Endothelial cell (in vitro differentiated cells): ENCODE measurements around the gene NDUFS2. TPM values are rescaled to one million over a fixed set of nuclear protein-coding genes. Genes with fewer than 3 reads are reported as not detected.

ENCODE experiments used
- DNase-seq: peaks from one replicate; pipeline ENCODE4 v3.0.0; 2021; ENCODE audit warnings: low spot score
- H3K27ac Mint-ChIP-seq: one replicate; pipeline ENCODE4 v1.8.0; 2021; ENCODE audit warnings: mixed read lengths, inconsistent platforms; ENCODE audit not compliant: unreplicated experiment
- H3K27me3 Mint-ChIP-seq: one replicate; pipeline ENCODE4 v1.8.0; 2021; ENCODE audit warnings: mild to moderate bottlenecking, moderate library complexity, mixed read lengths, inconsistent platforms; ENCODE audit not compliant: unreplicated experiment
- H3K36me3 Mint-ChIP-seq: one replicate; pipeline ENCODE4 v1.8.0; 2021; ENCODE audit warnings: mild to moderate bottlenecking, low read depth, mixed read lengths, inconsistent platforms; ENCODE audit not compliant: unreplicated experiment
- H3K4me1 Mint-ChIP-seq: one replicate; pipeline ENCODE4 v1.8.0; 2021; ENCODE audit warnings: mild to moderate bottlenecking, mixed read lengths, inconsistent platforms; ENCODE audit not compliant: unreplicated experiment
- H3K4me3 Mint-ChIP-seq: one replicate; pipeline ENCODE4 v1.8.0; 2021; ENCODE audit warnings: mild to moderate bottlenecking, mixed read lengths, inconsistent platforms; ENCODE audit not compliant: unreplicated experiment
- H3K9me3 Mint-ChIP-seq: one replicate; pipeline ENCODE4 v1.8.0; 2021; ENCODE audit warnings: mixed read lengths, inconsistent platforms; ENCODE audit not compliant: unreplicated experiment
- CTCF ChIP-seq: fragments of 200-600 bp; sonication (generic); IDR thresholded peaks from one replicate; pipeline ENCODE4 v1.5.0; 2021; ENCODE audit warnings: antibody characterized with exemption; ENCODE audit not compliant: unreplicated experiment
- total RNA-seq: library from RNA; stranded (reverse); fragmentation: NEBNext Ultra II Directional; extraction: Animal tissue kit (Norgen Biotek cat#: 25700); gene quantifications from one replicate; pipeline ENCODE4 v1.2.1, GENCODE V29; 2021; ENCODE audit not compliant: unreplicated experiment

NDUFS2 gene
- total RNA-seq, 1 donor from 2014 or later = 93.1 TPM

GRCh38 chr1:161258439-161259344 lies 56.5 kb downstream of the NDUFS2 start, which contains the start of gene PCP4L1:
PCP4L1 (plus strand) TSS chr1:161258745; CDS start chr1:161258975, 230 bp downstream.
- Mint-ChIP-seq H3K27me3 (peaks cover 20% of the 10 kb centered on the region), H3K4me1 (peaks cover 6% of the 10 kb centered on the region), H3K27ac (peak within 1 kb of the TSS; percentile 74), H3K36me3 (peaks cover 22% of the 10 kb centered on the region), H3K9me3 (peaks cover 11% of the 10 kb centered on the region), H3K4me3 (peak within 1 kb of the TSS; percentile 85)
- no peak for TF ChIP-seq CTCF
- peak; percentile 47 for DNase-seq

- peaks cover 22% of the 10 kb centered on the region for H3K36me3 Mint-ChIP-seq
- DNase-seq = no peak
- peaks cover 20% of the 10 kb centered on the region for H3K27me3 Mint-ChIP-seq
- H3K9me3 Mint-ChIP-seq = peaks cover 11% of the 10 kb centered on the region
- peak overlapping the region; percentile 51 for H3K4me3 Mint-ChIP-seq
- H3K4me1 Mint-ChIP-seq = peaks cover 6% of the 10 kb centered on the region
- H3K27ac Mint-ChIP-seq = no peak overlapping the region
- TF ChIP-seq CTCF = no peak
Measured at GRCh38 chr1:161259345-161259702, 57.2 kb downstream of the NDUFS2 start.

GRCh38 chr1:161259765-161260164 lies 57.6 kb downstream of the NDUFS2 start:
- Mint-ChIP-seq H3K4me1 (peaks cover 6% of the 10 kb centered on the region), H3K27ac (no peak overlapping the region), H3K4me3 (no peak overlapping the region), H3K36me3 (peaks cover 22% of the 10 kb centered on the region), H3K9me3 (peaks cover 11% of the 10 kb centered on the region), H3K27me3 (peaks cover 23% of the 10 kb centered on the region)
- DNase-seq = no peak
- no peak for TF ChIP-seq CTCF

- no peak overlapping the region for H3K4me3 Mint-ChIP-seq
- peaks cover 11% of the 10 kb centered on the region for H3K9me3 Mint-ChIP-seq
- peaks cover 22% of the 10 kb centered on the region for H3K36me3 Mint-ChIP-seq
- peaks cover 23% of the 10 kb centered on the region for H3K27me3 Mint-ChIP-seq
- no peak for DNase-seq
- TF ChIP-seq CTCF = no peak
- peaks cover 6% of the 10 kb centered on the region for H3K4me1 Mint-ChIP-seq
- no peak overlapping the region for H3K27ac Mint-ChIP-seq
Measured at GRCh38 chr1:161260376-161261260, 58.5 kb downstream of the NDUFS2 start.
